Measurements from ENCODE around the gene CATSPER4. TPM values are rescaled to one million over a fixed set of nuclear protein-coding genes. Genes with fewer than 3 reads are reported as not detected.

Gene CATSPER4
- total RNA-seq, 1 donor from 2014 or later = not detected

GRCh38 chr1:26234644-26235370, 44.4 kb downstream of the CATSPER4 start:
- DNase-seq (ENCODE audit: low spot score in 2 of 2) = no peak
- no peak for FAIRE-seq

GRCh38 chr1:26237230-26237966, 47.0 kb downstream of the CATSPER4 start:
- FAIRE-seq = no peak
- no peak for DNase-seq (ENCODE audit: low spot score in 2 of 2)

GRCh38 chr1:26239936-26240335, 49.5 kb downstream of the CATSPER4 start:
- DNase-seq (ENCODE audit: low spot score in 2 of 2) (no peak), FAIRE-seq (peak; percentile 75)

Other genes with a start within 250 kb of the CATSPER4 start
- 2.4 TPM for gene PAFAH2, start 192.5 kb upstream of the CATSPER4 start, total RNA-seq
- 1.2 TPM for gene EXTL1, start 168.8 kb upstream of the CATSPER4 start, total RNA-seq
- not detected for gene SLC30A2, start 144.5 kb upstream of the CATSPER4 start, total RNA-seq
- not detected for gene TRIM63, start 123.0 kb upstream of the CATSPER4 start, total RNA-seq
- 109 TPM for gene PDIK1L, start 78.8 kb upstream of the CATSPER4 start, total RNA-seq
- gene FAM110D, start 31.5 kb upstream of the CATSPER4 start, total RNA-seq = 0.82 TPM
- not detected for gene C1orf232, start 21.6 kb upstream of the CATSPER4 start, total RNA-seq
- gene ZNF593, start 20.7 kb upstream of the CATSPER4 start, total RNA-seq = 11.0 TPM
- not detected for gene ZNF593OS, start 18.8 kb upstream of the CATSPER4 start, total RNA-seq
- 3.3 TPM for gene CNKSR1, start 13.1 kb upstream of the CATSPER4 start, total RNA-seq
- gene CEP85, start 43.6 kb downstream of the CATSPER4 start, total RNA-seq = 12.2 TPM
- 11.8 TPM for gene SH3BGRL3, start 89.5 kb downstream of the CATSPER4 start, total RNA-seq
- 4.1 TPM for gene UBXN11, start 116.0 kb downstream of the CATSPER4 start, total RNA-seq
- gene CD52, start 127.4 kb downstream of the CATSPER4 start, total RNA-seq = not detected
- gene CRYBG2, start 163.5 kb downstream of the CATSPER4 start, total RNA-seq = 0.41 TPM
- gene ZNF683, start 182.1 kb downstream of the CATSPER4 start, total RNA-seq = not detected
- gene LIN28A, start 220.2 kb downstream of the CATSPER4 start, total RNA-seq = not detected
- 22.0 TPM for gene DHDDS, start 241.7 kb downstream of the CATSPER4 start, total RNA-seq